Kidney epithelial cell (primary cell): Measurements from ENCODE around the gene RHOXF2. TPM values are rescaled to one million over a fixed set of nuclear protein-coding genes. Genes with fewer than 3 reads are reported as not detected.
"Not testable (repeated sequence)": the region's sequence is repeated elsewhere in the genome, so short reads cannot be mapped to it uniquely, and the experiment has no call there.

Experiments
- DNase-seq: peaks from one replicate; pipeline ENCODE4 v3.0.0-alpha.2; 2010; ENCODE audit warnings: low read depth
- H3K27me3 ChIP-seq: 2 replicates; pipeline ENCODE4 v1.6.0; 2011; ENCODE audit warnings: low read length; ENCODE audit not compliant: control insufficient read depth, insufficient read depth
- H3K36me3 ChIP-seq: 2 replicates; pipeline ENCODE4 v1.5.1; 2011; ENCODE audit warnings: low read length; ENCODE audit not compliant: control insufficient read depth, insufficient read depth
- H3K4me3 ChIP-seq: 2 replicates; pipeline ENCODE4 v1.5.1; 2011; ENCODE audit warnings: low read depth, mild to moderate bottlenecking, control low read depth, low read length
- total RNA-seq: library from RNA; depleted of rRNA; stranded (reverse); fragments of >200 nt; gene quantifications from 2 replicates; pipeline ENCODE4 v1.2.3, GENCODE V29; 2015
- TF ChIP-seq, protein P1 (sequence below): IDR thresholded peaks from 2 replicates; pipeline ENCODE4 v1.5.1; 2011; ENCODE audit warnings: mild to moderate bottlenecking, moderate library complexity, low read length, control low read depth, inconsistent platforms; ENCODE audit not compliant: insufficient read depth, poor library complexity, severe bottlenecking

The RHOXF2 gene, protein sequence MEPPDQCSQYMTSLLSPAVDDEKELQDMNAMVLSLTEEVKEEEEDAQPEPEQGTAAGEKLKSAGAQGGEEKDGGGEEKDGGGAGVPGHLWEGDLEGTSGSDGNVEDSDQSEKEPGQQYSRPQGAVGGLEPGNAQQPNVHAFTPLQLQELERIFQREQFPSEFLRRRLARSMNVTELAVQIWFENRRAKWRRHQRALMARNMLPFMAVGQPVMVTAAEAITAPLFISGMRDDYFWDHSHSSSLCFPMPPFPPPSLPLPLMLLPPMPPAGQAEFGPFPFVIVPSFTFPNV
- not detected in 2 replicates for total RNA-seq

DNA sequence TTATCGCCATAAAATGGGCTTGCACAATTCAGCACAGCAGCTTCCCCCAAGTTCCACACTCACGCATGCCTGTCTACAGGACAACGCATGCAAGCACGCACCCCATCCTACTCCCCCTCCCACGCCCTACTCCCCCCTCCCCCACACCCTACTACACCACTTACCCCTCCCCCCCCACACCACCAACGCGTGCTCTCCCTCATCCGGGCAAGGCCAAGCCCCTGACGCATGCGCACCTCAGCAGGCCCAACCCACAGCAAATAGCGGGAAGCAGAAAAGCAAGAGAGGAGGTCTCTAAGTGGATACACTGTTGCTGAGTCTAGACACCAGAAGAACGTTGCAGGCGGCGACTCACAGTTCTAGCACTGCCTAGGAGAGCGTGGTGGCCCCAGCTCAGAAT lies at the start of gene RHOXF2:
Gene RHOXF2, plus strand, starts transcription at position 301 of the 400 bp plus-strand sequence. CDS start 138 bp downstream, outside the sequence.
- H3K36me3 ChIP-seq, H3K27me3 ChIP-seq, H3K4me3 ChIP-seq, DNase-seq: not testable (repeated sequence)

GRCh38 chrX:120109378-120109777 lies 49.0 kb upstream of the RHOXF2 start:
- TF ChIP-seq, protein P1, sequence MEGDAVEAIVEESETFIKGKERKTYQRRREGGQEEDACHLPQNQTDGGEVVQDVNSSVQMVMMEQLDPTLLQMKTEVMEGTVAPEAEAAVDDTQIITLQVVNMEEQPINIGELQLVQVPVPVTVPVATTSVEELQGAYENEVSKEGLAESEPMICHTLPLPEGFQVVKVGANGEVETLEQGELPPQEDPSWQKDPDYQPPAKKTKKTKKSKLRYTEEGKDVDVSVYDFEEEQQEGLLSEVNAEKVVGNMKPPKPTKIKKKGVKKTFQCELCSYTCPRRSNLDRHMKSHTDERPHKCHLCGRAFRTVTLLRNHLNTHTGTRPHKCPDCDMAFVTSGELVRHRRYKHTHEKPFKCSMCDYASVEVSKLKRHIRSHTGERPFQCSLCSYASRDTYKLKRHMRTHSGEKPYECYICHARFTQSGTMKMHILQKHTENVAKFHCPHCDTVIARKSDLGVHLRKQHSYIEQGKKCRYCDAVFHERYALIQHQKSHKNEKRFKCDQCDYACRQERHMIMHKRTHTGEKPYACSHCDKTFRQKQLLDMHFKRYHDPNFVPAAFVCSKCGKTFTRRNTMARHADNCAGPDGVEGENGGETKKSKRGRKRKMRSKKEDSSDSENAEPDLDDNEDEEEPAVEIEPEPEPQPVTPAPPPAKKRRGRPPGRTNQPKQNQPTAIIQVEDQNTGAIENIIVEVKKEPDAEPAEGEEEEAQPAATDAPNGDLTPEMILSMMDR = no peak
- Histone ChIP-seq H3K27me3 (no peaks in the 10 kb centered on the region), H3K36me3 (no peaks in the 10 kb centered on the region), H3K4me3 (no peak overlapping the region)
- DNase-seq = no peak

DNA sequence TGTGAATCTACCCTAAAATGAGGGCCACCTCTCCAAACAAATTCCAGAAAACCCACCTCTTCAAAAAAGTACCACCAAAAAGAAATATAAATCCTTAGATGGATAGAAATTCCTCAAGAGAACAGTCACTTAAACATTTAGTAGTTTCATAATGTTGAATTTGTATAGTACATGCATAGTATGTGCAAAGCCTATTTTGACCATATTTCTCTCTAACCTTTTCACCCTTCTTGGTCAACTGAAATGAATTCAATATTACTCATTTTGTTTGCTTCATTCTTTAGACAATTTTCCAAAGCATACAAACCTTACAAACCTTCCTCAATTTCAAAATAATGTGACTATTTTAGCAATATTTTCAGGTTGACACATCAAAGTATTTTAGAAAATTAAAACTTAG lies 46.8 kb upstream of the RHOXF2 start:
- TF ChIP-seq, protein P1 = no peak
- no peak overlapping the region for H3K4me3 ChIP-seq
- no peak for DNase-seq
- H3K36me3 ChIP-seq = no peaks in the 10 kb centered on the region
- H3K27me3 ChIP-seq = no peaks in the 10 kb centered on the region

DNA sequence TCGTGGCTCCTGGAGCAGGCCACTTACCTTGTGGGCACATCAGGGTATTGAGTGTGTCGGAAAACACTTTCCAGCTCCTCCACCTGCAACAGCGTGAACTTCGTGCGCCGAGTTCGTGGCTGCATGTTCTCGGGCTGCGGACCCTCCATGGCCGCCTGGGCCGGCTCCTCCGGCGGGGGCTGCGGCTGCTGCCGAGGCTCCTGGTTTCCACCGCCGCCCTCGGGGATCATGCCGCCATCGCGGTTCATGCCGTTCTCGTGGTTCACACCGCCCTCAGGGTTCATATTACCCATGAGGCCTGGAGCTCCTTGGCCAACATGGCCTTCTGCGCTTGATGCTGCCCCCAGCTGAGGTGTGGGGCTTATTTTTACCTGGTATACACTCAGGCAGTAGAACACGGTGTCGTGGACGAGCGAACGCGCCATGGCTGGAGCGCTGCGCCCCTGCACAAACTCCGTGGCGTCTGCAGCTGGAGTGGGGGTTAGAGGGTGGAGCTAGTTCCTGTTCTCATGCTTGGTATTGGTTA lies 42.9 kb upstream of the RHOXF2 start, which contains the start of gene RHOXF1:
Gene RHOXF1, minus strand, starts transcription at position 476 of the 526 bp plus-strand sequence. Its CDS starts 51 bp downstream, at position 425.
- Histone ChIP-seq H3K27me3 (no peaks in the 10 kb centered on the region), H3K36me3 (no peaks in the 10 kb centered on the region), H3K4me3 (no peak within 1 kb of the TSS)
- DNase-seq = no peak
- TF ChIP-seq, protein P1 = no peak

- H3K36me3 ChIP-seq = no peaks in the 10 kb centered on the region
- TF ChIP-seq, protein P1 = no peak
- no peaks in the 10 kb centered on the region for H3K27me3 ChIP-seq
- no peak overlapping the region for H3K4me3 ChIP-seq
- DNase-seq = no peak
Observed at GRCh38 chrX:120120223-120120622, 38.2 kb upstream of the RHOXF2 start.

- no peak overlapping the region for H3K4me3 ChIP-seq
- H3K27me3 ChIP-seq = no peaks in the 10 kb centered on the region
- TF ChIP-seq, protein P1 = no peak
- H3K36me3 ChIP-seq = no peaks in the 10 kb centered on the region
- no peak for DNase-seq
Observed at GRCh38 chrX:120125444-120125843, 33.0 kb upstream of the RHOXF2 start.

DNA sequence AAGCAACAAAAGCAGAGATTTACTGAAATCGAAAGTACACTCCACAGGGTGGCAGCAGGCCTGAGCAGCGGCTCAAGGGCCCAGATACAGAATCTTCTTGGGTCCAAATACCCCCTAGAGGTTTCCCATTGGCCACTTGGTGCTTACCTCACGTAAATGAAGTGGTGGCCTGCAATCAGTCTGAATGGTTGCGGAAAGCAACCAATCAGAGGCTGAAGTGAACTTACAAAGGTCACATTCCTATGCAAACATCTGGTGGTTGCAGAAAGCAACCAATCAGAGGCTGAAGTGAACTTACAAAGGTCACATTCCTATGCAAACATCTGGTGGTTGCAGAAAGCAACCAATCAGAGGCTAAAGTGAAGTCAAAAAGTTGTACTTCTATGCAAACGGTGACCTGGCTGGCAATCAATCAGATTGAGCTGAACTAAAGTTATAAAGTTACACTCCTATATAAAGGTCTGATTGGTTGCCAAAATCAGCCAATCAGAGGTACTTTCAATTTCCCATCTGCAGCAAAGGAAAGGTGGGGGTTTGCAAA lies 30.0 kb upstream of the RHOXF2 start:
- H3K27me3 ChIP-seq, DNase-seq, H3K4me3 ChIP-seq, H3K36me3 ChIP-seq: not testable (repeated sequence)
